ENCODE results near the gene RASGRP4. TPM values are rescaled to one million over a fixed set of nuclear protein-coding genes. Genes with fewer than 3 reads are reported as not detected.
A peak's percentile ranks its signal among the peaks of the same experiment; 100 is the strongest.
"Not testable (repeated sequence)": the region's sequence is repeated elsewhere in the genome, so short reads cannot be mapped to it uniquely, and the experiment has no call there.

RASGRP4 gene
- polyA plus RNA-seq, 1 donor (not counting 4 experiments of a cell fraction or from before 2014, with no cell fraction given) = not detected

DNA sequence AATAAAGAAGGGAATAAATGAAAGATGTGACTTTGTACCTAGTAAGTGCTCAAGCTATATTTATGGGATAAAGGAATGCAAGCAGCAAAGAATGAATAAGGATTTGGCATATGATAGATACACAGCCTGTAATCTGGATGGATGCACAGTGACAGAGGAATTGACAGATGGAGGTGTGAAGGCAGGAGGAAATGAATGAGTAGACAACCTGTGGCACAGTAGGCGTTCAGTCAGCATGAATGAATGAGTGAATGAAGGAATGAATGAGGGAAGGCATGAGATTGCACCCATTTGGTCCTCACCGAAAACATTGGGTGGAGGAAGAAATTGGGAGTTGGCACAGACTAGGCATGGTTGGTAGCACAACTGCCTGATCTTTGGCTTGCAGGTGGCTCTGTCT, 56.4 kb downstream of the RASGRP4 start:
- TF ChIP-seq, protein P1, sequence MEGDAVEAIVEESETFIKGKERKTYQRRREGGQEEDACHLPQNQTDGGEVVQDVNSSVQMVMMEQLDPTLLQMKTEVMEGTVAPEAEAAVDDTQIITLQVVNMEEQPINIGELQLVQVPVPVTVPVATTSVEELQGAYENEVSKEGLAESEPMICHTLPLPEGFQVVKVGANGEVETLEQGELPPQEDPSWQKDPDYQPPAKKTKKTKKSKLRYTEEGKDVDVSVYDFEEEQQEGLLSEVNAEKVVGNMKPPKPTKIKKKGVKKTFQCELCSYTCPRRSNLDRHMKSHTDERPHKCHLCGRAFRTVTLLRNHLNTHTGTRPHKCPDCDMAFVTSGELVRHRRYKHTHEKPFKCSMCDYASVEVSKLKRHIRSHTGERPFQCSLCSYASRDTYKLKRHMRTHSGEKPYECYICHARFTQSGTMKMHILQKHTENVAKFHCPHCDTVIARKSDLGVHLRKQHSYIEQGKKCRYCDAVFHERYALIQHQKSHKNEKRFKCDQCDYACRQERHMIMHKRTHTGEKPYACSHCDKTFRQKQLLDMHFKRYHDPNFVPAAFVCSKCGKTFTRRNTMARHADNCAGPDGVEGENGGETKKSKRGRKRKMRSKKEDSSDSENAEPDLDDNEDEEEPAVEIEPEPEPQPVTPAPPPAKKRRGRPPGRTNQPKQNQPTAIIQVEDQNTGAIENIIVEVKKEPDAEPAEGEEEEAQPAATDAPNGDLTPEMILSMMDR (optimal IDR thresholded peaks at IDR 0.05 in 1 of 3, IDR thresholded peaks at IDR 0.05 in 1 of 3, conservative IDR thresholded peaks at IDR 0.05 in 1 of 3; ENCODE audit: extremely low read depth in 1 of 3, insufficient read depth in 2 of 3, low read length in 3 of 3) = no peak
- TF ChIP-seq EZH2 (IDR thresholded peaks at IDR 0.05; ENCODE audit: low read length) = no peak
- dilution Hi-C loops (cut with MboI; ENCODE audit: extremely low pct_ligation_motif_present, low sequenced_read_pairs) = no loop called here
- no peak overlapping the region for H3K27ac ChIP-seq (ENCODE audit: control insufficient read depth, insufficient read depth, low read length)

DNA sequence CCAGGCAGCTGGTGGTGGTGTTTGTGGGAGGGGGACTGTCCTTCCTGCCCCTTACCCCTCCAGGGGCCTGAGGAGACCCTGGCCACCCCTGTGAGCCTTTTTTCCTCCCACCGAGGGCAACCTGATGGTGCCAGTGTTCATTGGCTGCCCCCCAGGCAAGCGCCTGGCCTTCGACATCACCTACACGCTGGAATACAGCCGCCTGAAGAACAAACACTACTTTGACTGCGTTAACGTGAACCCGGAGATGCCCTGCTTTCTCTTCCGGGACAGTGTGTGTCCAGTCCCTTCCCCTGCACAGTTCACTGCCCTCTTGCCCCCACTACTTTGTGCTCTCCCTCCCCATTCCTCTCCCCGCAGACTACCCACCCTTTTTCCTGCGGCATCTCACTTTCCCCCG, 59.0 kb downstream of the RASGRP4 start:
- Histone ChIP-seq H3K79me2 (ENCODE audit: control insufficient read depth, insufficient read depth, low read length) (no peaks in the 10 kb centered on the region), H3K27ac (ENCODE audit: control insufficient read depth, insufficient read depth, low read length) (no peak overlapping the region), H3K4me2 (ENCODE audit: control insufficient read depth, extremely low read depth, insufficient read depth, low read depth, low read length) (no peak overlapping the region), H3K9me1 (ENCODE audit: control insufficient read depth, extremely low read depth, insufficient read depth, low read length) (no peaks in the 10 kb centered on the region), H3K9me3 (ENCODE audit: control insufficient read depth, low read depth, low read length) (no peaks in the 10 kb centered on the region), H3K27me3 (ENCODE audit: control insufficient read depth, extremely low read depth, insufficient read depth, low read length) (no peaks in the 10 kb centered on the region), H3K36me3 (ENCODE audit: control insufficient read depth in 2 of 2, extremely low read depth in 1 of 2, insufficient read depth in 2 of 2, low read length in 2 of 2) (no peaks in the 10 kb centered on the region), H4K20me1 (ENCODE audit: control insufficient read depth, extremely low read depth, insufficient read depth, low read length) (no peaks in the 10 kb centered on the region), H3K9ac (ENCODE audit: control insufficient read depth, extremely low read depth, insufficient read depth, low read length) (no peak overlapping the region), H3K4me3 (ENCODE audit: control insufficient read depth in 2 of 3, extremely low read depth in 1 of 3, insufficient read depth in 2 of 3, low read depth in 1 of 3, low read length in 3 of 3) (no peak overlapping the region), H3K4me1 (ENCODE audit: control insufficient read depth, extremely low read depth, insufficient read depth, low read length) (peaks cover 3% of the 10 kb centered on the region), H2AFZ (ENCODE audit: control insufficient read depth, low read length) (no peak overlapping the region)
- TF ChIP-seq, protein P1 (optimal IDR thresholded peaks at IDR 0.05 in 1 of 3, IDR thresholded peaks at IDR 0.05 in 1 of 3, conservative IDR thresholded peaks at IDR 0.05 in 1 of 3; ENCODE audit: extremely low read depth in 1 of 3, insufficient read depth in 2 of 3, low read length in 3 of 3) = no peak
- no peak for TF ChIP-seq EZH2 (IDR thresholded peaks at IDR 0.05; ENCODE audit: low read length)
- no peak for FAIRE-seq
- dilution Hi-C loops (cut with MboI; ENCODE audit: extremely low pct_ligation_motif_present, low sequenced_read_pairs) = no loop called here
- DNase-seq (ENCODE audit: low read depth, low spot score) = no peak

More for the DNA sequence above, 56.4 kb downstream of the RASGRP4 start:
- DNase-seq (ENCODE audit: low read depth, low spot score) (no peak), FAIRE-seq (no peak)
- no peak overlapping the region for H3K9ac ChIP-seq (ENCODE audit: control insufficient read depth, extremely low read depth, insufficient read depth, low read length)
- H3K4me2 ChIP-seq (ENCODE audit: control insufficient read depth, extremely low read depth, insufficient read depth, low read depth, low read length) = no peak overlapping the region
- no peaks in the 10 kb centered on the region for H3K79me2 ChIP-seq (ENCODE audit: control insufficient read depth, insufficient read depth, low read length)
- H3K4me1 ChIP-seq (ENCODE audit: control insufficient read depth, extremely low read depth, insufficient read depth, low read length) = no peaks in the 10 kb centered on the region
- H3K9me1 ChIP-seq (ENCODE audit: control insufficient read depth, extremely low read depth, insufficient read depth, low read length) = no peaks in the 10 kb centered on the region
- no peak overlapping the region for H2AFZ ChIP-seq (ENCODE audit: control insufficient read depth, low read length)
- H3K4me3 ChIP-seq (ENCODE audit: control insufficient read depth in 2 of 3, extremely low read depth in 1 of 3, insufficient read depth in 2 of 3, low read depth in 1 of 3, low read length in 3 of 3) = no peak overlapping the region
- H3K27me3 ChIP-seq (ENCODE audit: control insufficient read depth, extremely low read depth, insufficient read depth, low read length) = no peaks in the 10 kb centered on the region
- H4K20me1 ChIP-seq (ENCODE audit: control insufficient read depth, extremely low read depth, insufficient read depth, low read length) = no peaks in the 10 kb centered on the region
- no peaks in the 10 kb centered on the region for H3K36me3 ChIP-seq (ENCODE audit: control insufficient read depth in 2 of 2, extremely low read depth in 1 of 2, insufficient read depth in 2 of 2, low read length in 2 of 2)
- no peaks in the 10 kb centered on the region for H3K9me3 ChIP-seq (ENCODE audit: control insufficient read depth, low read depth, low read length)

GRCh38 chr19:38362946-38363688, 62.9 kb downstream of the RASGRP4 start:
- DNase-seq (ENCODE audit: low read depth, low spot score); H3K9ac ChIP-seq (ENCODE audit: control insufficient read depth, extremely low read depth, insufficient read depth, low read length); dilution Hi-C loops (cut with MboI; ENCODE audit: extremely low pct_ligation_motif_present, low sequenced_read_pairs); FAIRE-seq; H4K20me1 ChIP-seq (ENCODE audit: control insufficient read depth, extremely low read depth, insufficient read depth, low read length); H2AFZ ChIP-seq (ENCODE audit: control insufficient read depth, low read length); H3K36me3 ChIP-seq (ENCODE audit: control insufficient read depth in 2 of 2, extremely low read depth in 1 of 2, insufficient read depth in 2 of 2, low read length in 2 of 2); H3K4me1 ChIP-seq (ENCODE audit: control insufficient read depth, extremely low read depth, insufficient read depth, low read length); H3K79me2 ChIP-seq (ENCODE audit: control insufficient read depth, insufficient read depth, low read length); H3K9me1 ChIP-seq (ENCODE audit: control insufficient read depth, extremely low read depth, insufficient read depth, low read length); H3K9me3 ChIP-seq (ENCODE audit: control insufficient read depth, low read depth, low read length); H3K27ac ChIP-seq (ENCODE audit: control insufficient read depth, insufficient read depth, low read length): not testable (repeated sequence)
- Histone ChIP-seq H3K4me3 (ENCODE audit: control insufficient read depth in 2 of 3, extremely low read depth in 1 of 3, insufficient read depth in 2 of 3, low read depth in 1 of 3, low read length in 3 of 3) (peak overlapping the region in 2 of 3 experiments; percentile 54 to 64), H3K4me2 (ENCODE audit: control insufficient read depth, extremely low read depth, insufficient read depth, low read depth, low read length) (peak overlapping the region; percentile 72), H3K27me3 (ENCODE audit: control insufficient read depth, extremely low read depth, insufficient read depth, low read length) (peaks cover 29% of the 10 kb centered on the region)

Data from keratinocyte (primary cell).